H1 (cell line): Measurements from ENCODE around the gene DNAL4. TPM values are rescaled to one million over a fixed set of nuclear protein-coding genes. Genes with fewer than 3 reads are reported as not detected.

Source experiments
- CTCF ChIA-PET: fragments of 300-600 bp; sonication (Branson Sonifier 250); formaldehyde crosslinking; loops from one replicate; lab custom pipeline; 2021; ENCODE audit not compliant: partially characterized antibody; lab: Charles Lee
- POLR2A ChIA-PET: fragments of 300-600 bp; sonication (Branson Sonifier 250); formaldehyde crosslinking; loops from one replicate; lab custom pipeline; 2021; ENCODE audit warnings: inconsistent platforms; ENCODE audit not compliant: partially characterized antibody; lab: Charles Lee
- DNase-seq, 2 experiments: peaks; one replicate each; pipeline versions ENCODE4 v3.0.0 to v3.0.0-alpha.2; 2010 to 2022; ENCODE audit warnings: low spot score in 2 of 2, low read depth in 1 of 2, mixed read lengths in 1 of 2
- FAIRE-seq: peaks from 2 replicates; lab custom pipeline; 2011; peaks lifted over from hg19 to GRCh38; lab: Jason Lieb, UNC
- H2AFZ ChIP-seq: 2 replicates; pipeline ENCODE4 v1.8.1; 2012; ENCODE audit warnings: low read length, inconsistent platforms
- H2AK5ac ChIP-seq: 2 replicates; pipeline ENCODE4 v1.6.1; 2013; ENCODE audit warnings: low read depth, low read length
- H2BK120ac ChIP-seq: replicated peaks from 2 replicates; pipeline ENCODE3; 2013; ENCODE audit warnings: low read depth, low read length, inconsistent platforms
- H2BK12ac ChIP-seq: 2 replicates; pipeline ENCODE4 v1.6.1; 2013; ENCODE audit warnings: low read depth, low read length
- H2BK15ac ChIP-seq: 2 replicates; pipeline ENCODE4 v1.6.1; 2013; ENCODE audit warnings: low read length
- H2BK20ac ChIP-seq: 2 replicates; pipeline ENCODE4 v1.6.1; 2013; ENCODE audit warnings: low read length
- H2BK5ac ChIP-seq: 2 replicates; pipeline ENCODE4 v1.6.1; 2013; ENCODE audit warnings: low read depth, low read length
- H3K14ac ChIP-seq: 2 replicates; pipeline ENCODE4 v1.6.1; 2013; ENCODE audit warnings: inconsistent platforms; ENCODE audit not compliant: insufficient read length
- H3K18ac ChIP-seq: 2 replicates; pipeline ENCODE4 v1.6.1; 2013; ENCODE audit warnings: low read length; ENCODE audit errors: extremely low read depth
- H3K23ac ChIP-seq: 2 replicates; pipeline ENCODE4 v1.6.1; 2013; ENCODE audit warnings: inconsistent platforms; ENCODE audit not compliant: insufficient read length
- H3K23me2 ChIP-seq: 2 replicates; pipeline ENCODE4 v1.6.1; 2013; ENCODE audit warnings: low read depth, low read length
- H3K27ac ChIP-seq: 2 replicates; pipeline ENCODE4 v1.6.1; 2011; ENCODE audit warnings: low read depth, low read length, inconsistent platforms
- H3K27me3 ChIP-seq, 4 experiments: replicated peaks in 1 of 4; 1 replicate in 1 of 4; 2 replicates in 3 of 4; pipeline versions ENCODE4 v1.6.1 to v1.8.1; 2011 to 2013; ENCODE audit warnings: low read length in 3 of 4, mild to moderate bottlenecking in 3 of 4, inconsistent platforms in 2 of 4, mixed read lengths in 2 of 4, moderate library complexity in 1 of 4; ENCODE audit not compliant: control insufficient read depth in 3 of 4, insufficient read depth in 3 of 4; ENCODE audit errors: extremely low read depth in 1 of 4
- H3K36me3 ChIP-seq, 4 experiments: 2 replicates each; pipeline versions ENCODE4 v1.6.1 to v1.8.1; 2011 to 2013; ENCODE audit warnings: mild to moderate bottlenecking in 4 of 4, low read length in 3 of 4, moderate library complexity in 2 of 4, control low read depth in 1 of 4, inconsistent platforms in 1 of 4; ENCODE audit not compliant: insufficient read depth in 4 of 4, control insufficient read depth in 2 of 4
- H3K4ac ChIP-seq: replicated peaks from 2 replicates; pipeline ENCODE3; 2013; ENCODE audit warnings: low read length, low read depth, mixed read lengths, inconsistent platforms; ENCODE audit not compliant: insufficient read length
- H3K4me1 ChIP-seq, 4 experiments: replicated peaks in 1 of 4; 1 replicate in 1 of 4; 2 replicates in 3 of 4; pipeline versions ENCODE4 v1.6.1 to v1.8.1; 2011 to 2013; ENCODE audit warnings: low read length in 3 of 4, inconsistent platforms in 2 of 4, mixed read lengths in 1 of 4; ENCODE audit not compliant: insufficient read depth in 4 of 4, control insufficient read depth in 3 of 4
- H3K4me2 ChIP-seq, 2 experiments: 2 replicates each; pipeline versions ENCODE4 v1.6.1 to v1.8.1; 2011 to 2013; ENCODE audit warnings: low read depth in 2 of 2, low read length in 2 of 2, control low read depth in 1 of 2, inconsistent platforms in 1 of 2, mild to moderate bottlenecking in 1 of 2; ENCODE audit not compliant: insufficient read depth in 1 of 2
- H3K4me3 ChIP-seq, 4 experiments: fragments of 200-600, 300-600 bp in 1 of 4; sonication (generic), shearing (Covaris generic), sonication (Bioruptor Twin) in 1 of 4; 2 replicates each; pipeline versions ENCODE4 v1.5.1 to v1.8.1; 2011 to 2016; ENCODE audit warnings: low read length in 4 of 4, low read depth in 3 of 4, control low read depth in 2 of 4, inconsistent platforms in 2 of 4, mild to moderate bottlenecking in 2 of 4, mixed read lengths in 1 of 4, moderate library complexity in 1 of 4; ENCODE audit not compliant: insufficient read depth in 2 of 4; ENCODE audit errors: extremely low read depth in 1 of 4
- H3K56ac ChIP-seq: replicated peaks from 2 replicates; pipeline ENCODE3; 2013; ENCODE audit warnings: low read depth, mild to moderate bottlenecking, mixed read lengths, low read length, inconsistent platforms; ENCODE audit not compliant: insufficient read length
- H3K79me1 ChIP-seq: 2 replicates; pipeline ENCODE4 v1.6.1; 2013; ENCODE audit warnings: low read depth, low read length, control low read depth
- H3K79me2 ChIP-seq, 2 experiments: 2 replicates each; pipeline versions ENCODE4 v1.6.1 to v1.8.1; 2012 to 2013; ENCODE audit warnings: low read length in 2 of 2, mild to moderate bottlenecking in 2 of 2, inconsistent platforms in 1 of 2; ENCODE audit not compliant: insufficient read depth in 2 of 2, control insufficient read depth in 1 of 2
- H3K9ac ChIP-seq, 4 experiments: replicated peaks in 1 of 4; 1 replicate in 1 of 4; 2 replicates in 3 of 4; pipeline versions ENCODE4 v1.6.1 to v1.8.1; 2011 to 2013; ENCODE audit warnings: low read depth in 3 of 4, low read length in 3 of 4, control low read depth in 2 of 4, mild to moderate bottlenecking in 2 of 4, moderate library complexity in 2 of 4, inconsistent platforms in 1 of 4; ENCODE audit errors: extremely low read depth in 1 of 4
- H3K9me3 ChIP-seq, 2 experiments: 2 replicates each; pipeline versions ENCODE4 v1.6.1 to v1.8.1; 2012 to 2013; ENCODE audit warnings: mild to moderate bottlenecking in 2 of 2, moderate library complexity in 2 of 2, control low read depth in 1 of 2, inconsistent platforms in 1 of 2, low read depth in 1 of 2, low read length in 1 of 2, mixed read lengths in 1 of 2; ENCODE audit not compliant: insufficient read depth in 2 of 2
- H4K20me1 ChIP-seq, 2 experiments: replicated peaks in 1 of 2; 2 replicates each; pipeline versions ENCODE3 to v1.8.1; 2011 to 2013; ENCODE audit warnings: inconsistent platforms in 2 of 2, low read length in 2 of 2, mild to moderate bottlenecking in 1 of 2; ENCODE audit not compliant: insufficient read depth in 2 of 2, control insufficient read depth in 1 of 2
- H4K5ac ChIP-seq: 2 replicates; pipeline ENCODE4 v1.6.1; 2013; ENCODE audit warnings: low read length, low read depth, mixed read lengths, inconsistent platforms; ENCODE audit not compliant: insufficient read length
- H4K8ac ChIP-seq: 2 replicates; pipeline ENCODE4 v1.8.0; 2013; ENCODE audit warnings: mild to moderate bottlenecking, moderate library complexity, low read length, inconsistent platforms; ENCODE audit not compliant: insufficient read depth; ENCODE audit errors: extremely low read depth
- H4K91ac ChIP-seq: replicated peaks from 2 replicates; pipeline ENCODE3; 2013; ENCODE audit warnings: low read length, mixed read lengths, inconsistent platforms; ENCODE audit not compliant: insufficient read length
- CTCF ChIP-seq, 3 experiments: IDR thresholded peaks; 1 replicate in 2 of 3; 2 replicates in 1 of 3; pipeline versions ENCODE4 v1.5.1 to v1.6.1; 2011; ENCODE audit warnings: low read length in 3 of 3, mild to moderate bottlenecking in 3 of 3, inconsistent platforms in 2 of 3, low read depth in 1 of 3, moderate library complexity in 1 of 3; ENCODE audit not compliant: insufficient read depth in 1 of 3; ENCODE audit errors: control extremely low read depth in 1 of 3
- SRF ChIP-seq: IDR thresholded peaks from 2 replicates; pipeline ENCODE4 v1.6.1; 2011; ENCODE audit warnings: mild to moderate bottlenecking, low read depth, low read length, moderate library complexity
- TBP ChIP-seq: IDR thresholded peaks from 2 replicates; pipeline ENCODE4 v1.6.1; 2011; ENCODE audit warnings: low read depth, low read length, improper control_type of control experiment
- TEAD4 ChIP-seq: IDR thresholded peaks from 2 replicates; pipeline ENCODE4 v1.6.1; 2012; ENCODE audit warnings: low read depth, low read length, inconsistent platforms, mixed read lengths
- WGBS, 2 experiments: shearing (Covaris generic) in 1 of 2; methylation state at CpG; one replicate each; pipeline versions ENCODE4 v1.1.6 to v1.1.7; 2013 to 2015; ENCODE audit warnings: low lambda C conversion rate in 2 of 2, mixed read lengths in 2 of 2, inconsistent platforms in 1 of 2, low coverage in 1 of 2, missing lambda C conversion rate in 1 of 2; ENCODE audit not compliant: insufficient replicate concordance in 2 of 2, insufficient coverage in 1 of 2, insufficient read length in 1 of 2; ENCODE audit errors: extremely low coverage in 1 of 2, missing lambda C conversion rate in 1 of 2; 5-methylcytosine and 5-hydroxymethylcytosine counted together
- polyA plus RNA-seq, 7 experiments: library from polyadenylated mRNA; depleted of rRNA in 3 of 7; stranded (reverse) in 5 of 7; unstranded in 2 of 7; fragments of >200 nt in 5 of 7; fragments of 200-250 nt in 2 of 7; gene quantifications; 1 replicate in 5 of 7; 2 replicates in 1 of 7; 4 replicates in 1 of 7; pipeline versions ENCODE4 v1.2.1 to v1.2.3, GENCODE V29; 2011 to 2013; ENCODE audit warnings: missing spikeins in 2 of 7, mixed read lengths in 2 of 7
- total RNA-seq: library from RNA; stranded (reverse); fragmentation: NEBNext Ultra II Directional; extraction: Animal tissue kit (Norgen Biotek cat#: 25700); gene quantifications from 2 replicates; pipeline ENCODE4 v1.2.1, GENCODE V29; 2021

DNAL4 gene
- total and polyA plus RNA-seq, 2 of the 8 experiments (the other 6 are each of a cell fraction or from before 2014, with no cell fraction given), result 8.8 to 14.0 TPM

DNA sequence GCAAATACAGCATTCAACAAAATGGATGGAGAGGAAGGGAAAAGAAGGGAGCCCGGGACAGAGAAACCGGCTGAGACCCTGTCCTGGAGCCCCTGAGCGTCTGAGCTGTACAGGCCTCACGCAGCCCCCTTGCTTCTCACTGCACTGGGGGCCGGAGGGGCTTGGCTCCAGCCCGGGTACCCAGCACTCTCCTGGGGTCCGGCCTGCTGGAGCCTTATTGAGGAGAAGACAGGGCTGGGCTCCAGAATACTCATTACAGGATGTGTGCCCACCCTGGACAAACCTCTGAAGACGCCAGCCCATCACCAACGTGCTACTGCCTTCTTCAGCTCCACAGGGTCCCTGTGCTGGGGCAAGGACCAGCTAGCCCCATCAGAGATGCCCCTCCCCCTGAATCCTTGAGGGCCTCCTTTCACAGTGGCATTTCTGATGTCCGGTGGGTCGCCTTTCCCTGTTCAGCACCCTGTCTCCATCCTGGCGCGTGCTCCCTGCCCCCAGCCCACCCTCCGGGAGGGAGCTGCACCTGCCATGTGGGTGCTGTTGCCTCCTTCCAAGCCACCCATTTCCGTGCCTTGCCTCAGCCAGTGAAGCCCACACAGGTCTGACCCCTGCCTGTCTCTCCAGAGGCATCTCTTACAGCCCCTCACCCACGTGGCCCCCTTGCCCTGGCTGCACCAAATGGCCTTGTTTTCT, 23.5 kb downstream of the DNAL4 start:
- POLR2A ChIA-PET, result interaction anchor here (1.1 to 1.3 kb wide), 3 partner anchors 8 to 12 kb away, joined by 3 read pairs; no protein-coding TSS in a partner anchor
- H4K91ac ChIP-seq, result no peak overlapping the region
- no peak for DNase-seq
- H3K23me2 ChIP-seq, result peaks cover 6% of the 10 kb centered on the region; the same call in 1 of the 2 replicates
- no peak overlapping the region for H3K56ac ChIP-seq
- no peak overlapping the region for H3K18ac ChIP-seq
- no peaks in the 10 kb centered on the region; a peak in 2 of 7 replicates for H3K27me3 ChIP-seq
- no peaks in the 10 kb centered on the region for H3K9me3 ChIP-seq
- no peak overlapping the region for H2BK20ac ChIP-seq
- TF ChIP-seq SRF (no peak), TBP (no peak), CTCF (IDR thresholded peaks at IDR 0.05; ENCODE audit: control extremely low read depth in 1 of 3, insufficient read depth in 1 of 3, low read depth in 1 of 3, low read length in 3 of 3) (no peak), TEAD4 (no peak)
- TF ChIP-seq, all 59 proteins: peak for 0
- CTCF ChIA-PET, result interaction anchor here (0.7 to 13.8 kb wide), 25 partner anchors 12 to 364 kb away, joined by 3 to 124 read pairs (median 11); partner anchors contain the start of gene SUN2
- Histone ChIP-seq H3K23ac (no peak overlapping the region), H4K20me1 (peaks cover 0 to 3% of the 10 kb centered on the region in 2 experiments), H3K4me1 (peaks cover 0 to 6% (median 1%) of the 10 kb centered on the region in 4 experiments; a peak in 5 of 7 replicates), H3K79me1 (no peaks in the 10 kb centered on the region), H2BK15ac (no peak overlapping the region), H3K14ac (no peak overlapping the region), H3K9ac (no peak overlapping the region), H4K5ac (no peak overlapping the region), H3K4me3 (no peak overlapping the region), H3K79me2 (no peaks in the 10 kb centered on the region), H2BK12ac (no peak overlapping the region), H2AK5ac (no peak overlapping the region), H4K8ac (no peak overlapping the region; the same call in 1 of the 2 replicates), H3K4me2 (no peak overlapping the region), H2AFZ (no peak overlapping the region), H2BK5ac (no peak overlapping the region), H2BK120ac (no peak overlapping the region), H3K36me3 (no peaks in the 10 kb centered on the region), H3K4ac (no peak overlapping the region), H3K27ac (no peak overlapping the region)
- 95% methylated on average over 10 of the region's 16 CpGs; no CpG with 5 or more reads in 1 of the 2 experiments for WGBS, 2 experiments
- FAIRE-seq, result no peak
